C4-2B (cell line): Measurements from ENCODE around the gene LRRC4C.

Experiments
- CTCF ChIP-seq: fragments of 450-650 bp; conservative IDR thresholded peaks from 2 replicates; pipeline ENCODE4 v1.5.1; 2017; ENCODE audit warnings: mild to moderate bottlenecking
- ZFX ChIP-seq: fragments of 450-650 bp; IDR thresholded peaks from 2 replicates; pipeline ENCODE4 v1.6.1; 2017

GRCh38 chr11:41081756-41082285 lies 377.6 kb downstream of the LRRC4C start:
- TF ChIP-seq CTCF (no peak), ZFX (no peak)
